Measurements from ENCODE around the gene IL31RA.

IL31RA gene

DNA sequence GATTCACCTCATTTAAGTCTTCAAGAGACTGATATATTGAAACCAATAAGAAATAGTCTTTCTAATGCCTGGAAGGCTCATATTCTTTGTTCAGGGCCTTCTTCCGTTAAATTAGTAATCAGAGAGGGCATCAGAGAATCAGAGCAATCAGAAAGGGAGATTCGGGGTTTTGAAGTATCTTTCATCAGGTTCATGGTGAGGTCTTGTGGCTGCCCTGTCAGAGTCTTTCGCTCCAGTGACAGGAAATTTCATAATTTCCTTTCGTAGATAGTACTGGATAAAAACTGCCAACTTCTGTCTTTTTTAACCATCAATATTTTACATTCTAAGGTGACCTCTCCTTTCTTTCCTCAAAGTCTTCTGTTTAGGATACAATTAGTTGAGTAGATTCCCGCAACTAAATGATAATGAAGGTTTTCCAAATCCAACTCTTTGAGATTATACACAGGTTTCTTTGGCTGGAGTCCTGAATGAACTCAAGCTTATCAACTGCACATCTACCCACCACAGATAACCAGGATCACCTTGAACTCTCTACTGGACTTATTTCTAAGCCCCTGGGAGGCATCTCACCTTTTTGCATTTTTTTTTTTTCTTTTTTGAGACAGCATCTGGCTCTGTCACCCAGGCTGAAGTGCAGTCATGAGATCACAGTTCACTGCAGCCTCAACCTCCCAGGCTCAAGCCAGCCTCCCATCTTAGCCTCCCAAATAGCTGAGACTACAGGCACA, 5.5 kb downstream of the IL31RA start:
- intact Hi-C loops (cut with DNase I) = no loop called here
- DNase-seq = no peak

DNA sequence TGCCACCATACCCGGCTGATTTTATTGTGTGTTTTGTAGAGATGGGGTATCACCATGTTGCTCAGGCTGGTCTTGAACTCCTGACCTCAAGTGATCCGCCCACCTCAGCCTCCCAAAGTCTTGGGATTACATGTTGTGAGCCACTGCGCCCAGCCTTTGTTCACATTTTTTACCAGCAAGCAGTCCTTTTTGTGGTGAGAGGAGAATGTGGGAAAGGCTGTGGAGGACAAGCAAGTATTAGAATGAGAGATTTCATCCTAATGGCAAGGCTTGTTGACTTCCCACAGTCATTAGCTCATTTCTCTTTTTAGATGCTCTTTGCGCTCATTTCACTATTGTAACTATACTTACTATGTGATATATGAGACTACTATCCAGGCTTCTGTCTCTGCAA, 6.1 kb downstream of the IL31RA start:
- intact Hi-C loops (cut with DNase I) = no loop called here
- no peak for DNase-seq

DNA sequence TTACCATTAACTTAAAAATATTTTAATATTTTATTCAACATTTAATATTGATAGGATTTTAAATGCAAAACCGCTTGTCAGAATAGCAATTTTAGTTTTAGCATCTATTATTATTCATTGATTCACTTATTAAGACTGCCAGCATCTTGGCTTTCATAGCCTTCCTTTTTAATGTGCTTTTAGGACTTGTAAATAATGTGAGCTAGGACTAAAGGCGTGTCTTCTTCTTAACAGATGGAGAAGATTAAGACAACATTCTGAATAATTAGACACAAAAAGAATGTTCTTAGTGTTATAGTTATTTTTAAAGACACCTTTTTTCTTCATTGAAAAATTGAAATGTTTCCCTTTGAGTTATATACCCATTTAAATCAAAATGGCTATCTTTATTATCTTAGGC, 6.9 kb downstream of the IL31RA start:
- no peak for DNase-seq
- intact Hi-C loops (cut with DNase I) = no loop called here

DNA sequence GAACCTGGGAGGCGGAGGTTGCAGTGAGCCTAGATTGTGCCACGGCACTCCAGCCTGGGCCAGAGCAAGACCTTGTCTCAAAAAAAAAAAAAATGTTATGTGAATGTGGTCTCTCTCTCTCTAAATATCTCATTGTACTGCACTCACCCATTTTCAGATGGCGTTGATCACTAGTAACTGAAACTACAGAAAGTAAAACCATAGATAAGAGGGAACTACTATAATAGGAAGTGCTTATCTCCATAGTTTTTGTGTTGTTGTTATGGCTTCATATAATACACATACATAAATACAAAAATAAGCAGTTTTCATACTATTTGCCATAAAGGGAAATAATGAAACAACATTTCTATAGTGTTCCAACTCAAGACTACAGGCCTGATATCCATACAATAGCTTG, 9.1 kb downstream of the IL31RA start:
- no peak for DNase-seq
- intact Hi-C loops (cut with DNase I) = no loop called here

DNA sequence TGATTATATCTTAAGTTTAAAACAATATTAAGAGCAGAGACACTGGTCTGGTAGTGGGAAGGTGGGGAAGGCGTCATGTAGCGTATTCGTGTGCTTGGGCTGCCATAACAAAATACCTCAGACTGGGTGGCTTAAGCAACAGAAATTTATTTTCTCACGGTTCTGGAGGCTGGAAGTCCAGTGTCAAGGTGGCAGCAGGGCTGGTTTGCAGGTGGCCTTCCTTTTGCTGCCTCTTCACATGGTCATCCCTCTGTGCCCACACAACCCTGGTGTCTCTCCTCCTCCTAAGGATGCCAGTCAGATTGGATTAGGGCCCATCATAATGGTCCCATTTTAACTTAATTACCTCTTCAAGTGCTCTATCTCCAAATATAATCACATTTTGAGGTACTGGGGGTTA, 9.6 kb downstream of the IL31RA start:
- intact Hi-C loops (cut with DNase I) = no loop called here
- DNase-seq = no peak

DNA sequence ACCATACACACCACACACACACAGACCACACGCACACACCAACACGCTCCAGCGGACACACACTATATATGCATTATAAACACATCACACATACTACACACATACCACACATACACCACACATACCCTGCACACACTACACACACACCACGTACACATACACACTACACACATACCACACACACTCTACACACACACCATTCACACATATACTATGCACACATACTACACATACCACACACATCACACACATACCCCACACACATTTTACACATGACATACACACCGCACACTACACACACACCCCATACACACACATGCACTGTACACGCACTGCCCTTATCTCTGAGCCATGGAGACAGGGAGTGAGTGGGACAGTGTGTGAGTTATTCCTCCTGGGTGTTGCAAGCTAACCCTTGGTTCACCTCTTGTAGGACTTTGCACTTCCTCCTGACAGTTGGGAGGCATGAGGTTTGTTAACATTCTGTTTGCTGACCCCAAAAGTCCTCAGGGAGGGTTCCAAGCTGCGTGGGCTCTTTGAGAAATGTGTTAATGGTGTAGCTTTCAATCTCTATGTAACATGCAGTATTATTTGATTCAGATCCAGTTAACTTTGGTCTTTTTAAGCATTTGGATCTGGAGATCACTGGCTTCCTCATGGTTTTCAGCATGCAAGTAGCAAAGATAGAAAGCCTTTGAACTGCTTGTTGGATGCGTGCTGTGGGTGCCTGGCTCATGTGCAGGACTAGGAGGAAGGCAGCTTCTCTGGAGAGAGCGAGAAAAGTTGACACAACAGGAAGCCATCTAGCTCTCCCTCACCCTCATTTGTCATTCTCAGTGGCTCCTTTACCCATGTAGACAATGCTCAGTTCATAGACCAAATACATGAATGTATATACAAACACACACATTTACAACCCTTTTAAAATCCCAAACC, 13.7 kb downstream of the IL31RA start:
- no peak for DNase-seq

DNA sequence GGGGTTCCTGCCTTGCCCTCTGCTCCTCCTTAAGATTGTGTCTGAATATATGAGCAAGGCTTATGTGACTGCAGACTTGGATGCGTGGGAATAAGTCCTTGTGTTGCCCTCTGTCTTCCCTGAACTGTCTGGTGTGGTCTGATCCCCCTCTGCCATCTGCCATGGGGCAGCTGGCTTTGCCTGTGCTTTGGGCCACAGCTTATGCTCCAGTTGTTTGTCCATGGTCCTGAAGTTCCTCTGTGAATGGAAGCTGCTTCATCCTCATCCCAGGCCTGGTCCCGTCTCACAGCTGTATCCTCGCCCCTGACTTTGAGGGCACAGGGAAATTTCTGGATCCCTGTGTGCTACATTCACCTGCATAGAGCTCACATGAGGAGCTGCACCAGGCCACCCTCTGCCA, 14.7 kb downstream of the IL31RA start:
- intact Hi-C loops (cut with DNase I) = no loop called here

More for the DNA sequence above, 13.7 kb downstream of the IL31RA start:
- intact Hi-C loops (cut with DNase I) = no loop called here

DNA sequence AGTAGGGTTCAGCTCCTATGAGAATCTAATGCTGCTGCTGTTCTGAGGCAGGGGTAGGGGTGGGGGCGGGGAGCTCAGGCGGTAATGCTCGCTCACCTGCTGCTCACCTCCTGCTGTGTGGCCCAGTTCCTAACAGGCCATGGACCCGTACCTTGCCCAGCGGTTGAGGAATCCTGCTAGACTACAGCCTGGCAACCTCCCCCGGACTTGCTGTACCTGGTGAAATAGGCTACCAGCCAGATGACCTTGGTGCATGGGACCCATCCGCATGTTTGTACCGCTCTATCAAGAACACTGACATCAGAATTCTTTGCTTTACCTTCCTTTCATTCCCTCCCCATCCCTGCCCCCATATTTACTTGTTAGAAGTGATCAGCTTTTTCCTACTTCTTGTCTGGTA, 15.3 kb downstream of the IL31RA start:
- no peak for DNase-seq
- intact Hi-C loops (cut with DNase I) = no loop called here

More for the DNA sequence above, 14.7 kb downstream of the IL31RA start:
- no peak for DNase-seq

DNA sequence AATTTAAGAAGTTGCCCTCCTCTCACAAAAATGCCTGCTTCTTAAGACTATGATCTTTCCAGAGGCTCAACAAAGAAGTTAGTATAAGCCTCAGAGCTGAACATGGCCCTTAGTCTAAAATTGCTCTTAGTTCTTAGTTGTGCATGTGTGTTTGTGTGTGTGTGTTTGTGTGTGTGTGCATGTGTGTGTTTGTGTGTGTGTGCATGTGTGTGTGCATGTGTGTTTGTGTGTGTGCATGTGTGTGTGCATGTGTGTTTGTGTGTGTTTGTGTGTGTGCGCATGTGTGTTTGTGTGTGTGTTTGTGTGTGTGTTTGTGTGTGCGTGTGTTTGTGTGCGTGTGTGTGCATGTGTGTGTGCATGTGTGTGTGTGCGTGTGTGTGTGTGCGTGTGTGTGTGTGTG, 15.8 kb downstream of the IL31RA start:
- DNase-seq = no peak

DNA sequence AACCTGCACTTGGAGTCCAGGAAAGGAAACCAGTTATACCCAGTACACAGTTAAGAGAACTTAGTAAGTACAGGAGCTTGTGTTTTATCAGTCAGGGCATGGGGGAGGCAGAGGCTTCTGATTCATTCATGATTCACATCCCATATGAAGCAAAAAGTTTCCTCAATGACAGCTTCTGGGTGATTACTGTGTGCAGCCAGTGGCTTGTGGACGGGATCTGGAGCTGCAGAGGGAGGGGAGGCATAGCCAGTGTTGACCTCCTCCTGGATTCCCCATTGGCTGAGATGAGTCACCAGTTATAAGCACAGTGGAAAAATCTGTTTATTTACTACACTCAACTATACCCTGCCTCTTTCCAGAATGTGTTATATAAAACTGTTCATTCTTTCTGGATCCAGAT, 17.7 kb downstream of the IL31RA start:
- peak in 14 of 42 donors; percentile 3 to 56 (median 23) for DNase-seq
- intact Hi-C loops (cut with DNase I) = no loop called here

More for the DNA sequence above, 15.8 kb downstream of the IL31RA start:
- intact Hi-C loops (cut with DNase I) = no loop called here

DNA sequence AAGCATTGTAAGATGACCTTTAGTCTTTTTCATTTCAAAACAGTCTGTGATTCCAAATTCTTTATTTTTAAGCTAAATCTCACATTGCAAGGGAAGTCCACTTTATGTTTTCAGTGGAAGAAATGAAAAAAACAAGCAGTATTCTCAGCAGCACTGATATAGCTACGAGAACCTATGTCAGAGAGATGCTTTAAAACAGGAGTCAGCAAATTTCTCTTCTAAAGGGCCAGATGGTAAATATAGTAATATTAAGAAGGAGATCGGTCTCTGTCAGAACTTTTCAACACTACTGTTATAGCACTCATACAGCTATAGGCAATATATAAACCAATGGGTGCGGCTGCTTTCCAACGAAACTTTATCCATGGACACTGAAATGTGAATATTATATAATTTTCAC, 18.7 kb downstream of the IL31RA start:
- intact Hi-C loops (cut with DNase I) = no loop called here

DNA sequence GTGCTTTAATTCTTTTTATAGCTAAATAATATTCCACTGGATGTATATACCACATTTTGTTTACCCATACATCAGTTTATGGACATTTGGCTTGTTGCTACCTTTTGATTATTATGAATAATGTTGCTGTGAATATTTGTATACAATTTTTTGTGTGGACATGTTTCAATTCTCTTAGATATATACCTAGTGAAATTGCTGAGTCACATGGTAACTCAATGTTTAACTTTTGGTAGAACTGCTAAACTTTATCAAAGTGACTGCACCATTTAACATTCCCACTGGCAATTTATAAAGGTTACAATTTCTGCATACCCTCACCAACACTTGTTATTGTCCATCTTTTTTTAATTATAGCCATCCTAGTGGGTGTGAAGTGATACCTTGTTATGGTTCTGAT, 22.1 kb downstream of the IL31RA start:
- intact Hi-C loops (cut with DNase I) = no loop called here
- no peak for DNase-seq

More for the DNA sequence above, 18.7 kb downstream of the IL31RA start:
- no peak for DNase-seq

DNA sequence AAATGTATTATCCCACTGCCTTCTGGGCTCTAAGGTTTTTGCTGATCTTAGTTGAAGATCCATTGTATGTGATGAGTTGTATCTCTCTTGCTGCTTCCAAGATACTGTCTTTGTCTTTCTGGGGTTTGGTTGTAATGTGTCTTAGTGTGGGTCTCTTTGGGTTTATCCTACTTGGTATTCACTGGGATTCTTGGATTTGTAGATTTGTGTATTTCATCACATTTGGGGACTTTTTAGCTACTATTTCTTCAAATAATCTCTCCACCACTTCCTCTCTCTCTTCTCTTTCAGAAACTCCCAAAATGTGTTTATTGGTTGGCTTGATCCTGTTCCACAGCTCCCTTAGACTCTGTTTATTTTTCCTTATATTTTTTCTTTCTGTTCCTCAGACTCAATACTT, 26.5 kb downstream of the IL31RA start:
- no peak for DNase-seq
- intact Hi-C loops (cut with DNase I) = no loop called here

DNA sequence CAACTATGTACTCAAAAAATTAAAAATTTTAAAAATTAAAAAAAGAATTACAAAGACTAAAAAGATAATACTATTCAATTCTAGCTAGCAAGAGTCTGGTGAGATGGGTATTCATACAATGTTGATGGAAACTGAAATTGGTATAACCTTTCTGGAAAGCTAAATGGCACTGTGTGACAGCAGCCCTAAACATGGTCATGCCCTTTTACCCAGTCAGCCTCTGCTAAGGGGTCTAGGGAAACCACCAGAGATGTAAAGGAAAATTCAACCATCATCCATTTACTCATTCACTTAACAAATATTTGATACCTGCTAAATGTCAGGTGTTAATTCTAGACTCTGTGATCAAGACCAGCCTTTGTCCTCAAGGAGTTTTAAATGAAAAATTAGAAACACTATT, 29.3 kb downstream of the IL31RA start:
- no peak for DNase-seq
- intact Hi-C loops (cut with DNase I) = no loop called here

DNA sequence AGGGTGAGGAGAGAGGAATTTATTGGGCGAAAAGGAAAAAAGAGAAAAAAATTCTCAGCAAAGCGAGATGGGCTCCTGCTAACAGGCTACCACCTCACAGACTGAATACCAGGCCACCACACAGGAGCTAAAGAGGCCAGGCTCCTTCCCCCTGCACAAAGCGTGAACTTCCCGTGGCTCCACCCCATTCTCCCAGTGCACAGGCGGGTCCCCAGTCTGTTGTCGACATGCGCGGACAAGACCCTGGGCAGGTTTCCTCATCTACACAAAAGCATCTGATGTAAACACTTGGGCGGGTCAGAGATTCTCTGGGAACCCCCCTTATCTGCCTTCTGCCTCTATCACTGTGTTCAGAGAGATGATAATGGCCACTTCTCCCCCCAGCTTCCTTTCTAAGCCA, 34.2 kb downstream of the IL31RA start:
- no peak for DNase-seq
- intact Hi-C loops (cut with DNase I) = no loop called here

DNA sequence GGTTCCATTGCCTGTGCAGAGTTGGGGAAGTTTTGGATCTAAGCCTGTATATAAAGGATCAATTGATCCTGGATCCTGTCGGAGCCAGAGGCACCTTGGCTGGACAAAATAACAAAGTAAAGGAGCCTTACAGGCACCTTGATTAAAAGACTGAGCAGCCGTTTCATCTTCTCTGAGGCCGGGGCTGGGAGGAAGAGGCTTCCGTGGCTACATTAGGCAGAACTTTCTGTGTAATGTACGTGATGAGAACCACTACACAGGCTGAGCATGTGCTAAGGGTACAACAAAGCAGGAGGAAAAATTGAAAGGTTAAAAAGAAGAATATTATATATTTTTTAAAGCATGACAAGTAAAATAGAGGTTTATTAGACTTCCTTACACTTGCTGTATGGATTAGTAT, 37.0 kb downstream of the IL31RA start:
- DNase-seq = no peak
- intact Hi-C loops (cut with DNase I) = no loop called here

DNA sequence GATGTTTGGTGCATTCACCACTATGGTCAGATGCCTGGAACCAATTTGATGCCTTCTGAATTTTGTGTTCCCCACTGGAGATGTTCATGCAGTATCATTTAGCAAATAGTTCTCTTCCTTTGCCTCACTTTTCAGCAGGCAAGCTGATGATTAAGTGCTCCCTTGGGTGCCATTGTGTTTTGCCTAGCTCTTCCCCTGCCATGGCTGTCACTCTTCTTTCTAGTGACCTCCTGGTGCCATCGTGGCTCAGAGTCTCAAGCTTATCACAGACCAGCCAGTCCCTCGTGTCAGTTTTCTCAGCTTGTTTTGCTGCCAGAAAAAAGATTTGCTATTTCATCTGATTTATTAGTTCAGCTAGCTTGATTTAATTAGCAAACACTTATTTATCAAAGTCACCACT, 41.3 kb downstream of the IL31RA start:
- no peak for DNase-seq
- intact Hi-C loops (cut with DNase I) = no loop called here

DNA sequence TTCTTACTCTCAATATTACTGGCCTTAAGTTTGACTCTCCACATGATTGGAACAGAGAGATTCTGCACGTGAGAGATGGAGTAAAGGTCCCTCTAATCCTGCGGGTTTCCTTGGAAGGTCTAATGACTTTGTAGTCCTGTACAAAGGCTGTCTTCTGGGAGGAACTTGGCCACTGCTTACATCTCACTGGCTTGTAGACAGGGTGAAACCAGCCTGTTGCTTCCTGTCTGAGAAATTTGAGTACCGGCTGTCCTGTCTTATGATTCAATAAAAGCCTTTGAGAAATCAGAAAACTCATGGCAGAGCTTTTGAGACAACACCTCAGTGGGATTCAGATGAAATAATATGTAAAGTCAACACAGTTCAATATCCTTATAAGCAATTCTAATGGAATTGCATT, 43.0 kb downstream of the IL31RA start:
- intact Hi-C loops (cut with DNase I) = no loop called here
- DNase-seq = no peak

DNA sequence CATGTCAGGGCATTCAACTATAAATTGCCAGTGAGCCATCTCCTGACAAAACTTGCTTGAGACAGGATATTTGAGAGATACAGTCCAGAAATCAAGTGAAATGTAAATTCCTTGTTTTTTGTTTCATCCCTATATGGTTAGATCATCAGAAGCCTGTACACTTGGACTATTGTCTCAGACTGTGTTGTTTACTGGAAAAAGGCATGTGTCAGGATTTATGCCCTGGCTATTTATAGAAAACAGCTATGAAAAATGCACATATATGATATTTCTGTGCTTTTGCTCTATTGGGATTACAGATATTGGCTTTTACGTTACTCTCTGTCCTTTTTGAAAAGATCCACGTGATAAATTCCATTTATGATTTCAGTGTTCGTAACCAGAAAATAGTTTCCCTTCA, 44.2 kb downstream of the IL31RA start:
- intact Hi-C loops (cut with DNase I) = no loop called here
- no peak for DNase-seq

DNA sequence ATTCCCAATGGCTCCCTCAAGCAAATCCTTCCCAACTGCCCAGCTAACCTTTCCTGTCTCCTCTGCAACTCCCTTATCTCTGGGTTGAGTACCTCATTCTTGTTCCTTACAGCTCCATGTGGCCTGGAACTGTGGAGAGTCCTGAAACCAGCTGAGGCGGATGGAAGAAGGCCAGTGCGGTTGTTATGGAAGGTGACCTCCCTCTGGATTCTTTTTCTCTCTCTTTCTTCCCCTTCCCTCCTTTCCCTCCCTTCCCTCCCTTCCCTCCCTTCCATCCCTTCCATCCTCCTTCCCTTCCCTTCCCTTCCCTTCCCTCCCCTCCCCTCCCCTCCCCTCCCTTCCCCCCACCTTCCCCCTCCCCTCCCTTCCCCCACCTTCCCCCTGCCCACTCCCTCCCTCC, 45.1 kb downstream of the IL31RA start:
- no peak for DNase-seq
- intact Hi-C loops (cut with DNase I) = no loop called here

DNA sequence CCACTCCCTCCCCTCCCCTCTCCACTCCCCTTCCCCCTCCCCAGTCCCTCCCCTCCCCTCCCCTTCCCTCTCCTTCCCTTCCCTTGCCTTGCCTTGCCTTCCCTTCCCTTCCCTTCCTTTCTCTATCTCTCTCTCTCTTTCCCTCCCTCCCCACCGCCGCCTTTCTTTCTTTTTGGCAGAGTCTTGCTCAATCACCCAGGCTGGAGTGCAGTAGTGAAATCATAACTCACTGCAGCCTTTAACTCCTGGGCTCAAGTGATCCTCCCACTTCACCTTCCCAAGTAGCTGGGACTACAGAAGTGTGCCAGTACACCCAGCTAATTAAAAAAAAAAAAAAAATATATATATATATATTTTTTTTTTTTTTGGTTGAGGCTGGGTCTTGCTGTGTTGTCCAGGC, 45.5 kb downstream of the IL31RA start:
- intact Hi-C loops (cut with DNase I) = no loop called here
- DNase-seq = no peak

All from head of caudate nucleus (tissue), 42 donors.